Right renal pelvis (tissue), 4 donors: ENCODE measurements around the gene HLA-DMA. TPM values are rescaled to one million over a fixed set of nuclear protein-coding genes. Genes with fewer than 3 reads are reported as not detected.
"Not testable (repeated sequence)": the region's sequence is repeated elsewhere in the genome, so short reads cannot be mapped to it uniquely, and the experiment has no call there.

ENCODE experiments used
- DNase-seq, 4 donors: peaks; one replicate each; pipeline ENCODE4 v3.0.0-alpha.2; 2013; ENCODE audit warnings: low read depth in 4 of 4, low spot score in 3 of 4, missing footprints in 1 of 4
- polyA plus RNA-seq, 4 donors: library from polyadenylated mRNA; unstranded; fragments of 120-200 nt; gene quantifications; one replicate each; pipeline ENCODE4 v1.2.1, GENCODE V29; 2013; ENCODE audit not compliant: insufficient read length in 4 of 4

HLA-DMA gene
- polyA plus RNA-seq, 4 donors: 15.9 to 19.1 (median 17.2) TPM

GRCh38 chr6:32956176-32956575 is 3.3 kb upstream of the HLA-DMA start:
- no peak for DNase-seq

GRCh38 chr6:32954986-32955802 is 2.3 kb upstream of the HLA-DMA start:
- no peak for DNase-seq

DNA sequence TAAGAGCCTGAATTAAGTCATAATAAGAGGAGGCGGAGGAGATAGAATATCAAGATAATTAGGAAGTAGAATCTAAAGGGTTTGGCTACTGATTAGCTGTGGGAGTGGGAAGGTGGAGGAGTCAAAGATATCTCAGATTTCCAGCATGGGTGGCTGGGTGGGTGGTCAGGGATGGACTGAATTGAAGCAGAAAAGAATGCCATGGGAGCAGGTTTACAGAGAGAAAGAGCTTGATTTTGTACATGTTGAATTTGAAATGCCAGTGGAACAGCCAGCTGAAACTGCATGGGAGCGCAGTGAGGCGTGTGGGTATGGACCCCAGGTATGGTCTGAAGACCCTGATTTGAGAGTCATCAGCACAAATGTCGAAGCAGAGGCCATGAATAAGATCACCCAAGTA is 1.4 kb upstream of the HLA-DMA start:
- no peak for DNase-seq

DNA sequence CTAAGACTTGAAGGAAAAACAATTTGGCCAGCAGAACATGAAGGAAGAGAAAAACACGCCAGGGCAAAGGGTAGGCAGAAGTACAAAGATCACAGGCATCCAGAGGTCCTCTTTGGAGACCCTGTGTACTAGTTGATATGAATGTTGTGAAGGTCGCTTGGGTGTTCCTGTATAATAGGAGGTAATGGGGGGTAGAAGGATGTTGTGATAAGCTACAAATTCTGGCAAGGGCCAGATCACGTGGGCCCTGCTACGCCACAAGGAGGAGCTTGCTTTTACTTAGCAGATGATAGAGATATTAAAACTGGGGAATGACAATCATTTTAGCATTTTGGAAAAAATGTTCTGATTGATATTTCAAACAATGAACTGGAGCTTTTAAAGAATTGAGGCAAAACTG is 878 bp upstream of the HLA-DMA start:
- DNase-seq: no peak

DNA sequence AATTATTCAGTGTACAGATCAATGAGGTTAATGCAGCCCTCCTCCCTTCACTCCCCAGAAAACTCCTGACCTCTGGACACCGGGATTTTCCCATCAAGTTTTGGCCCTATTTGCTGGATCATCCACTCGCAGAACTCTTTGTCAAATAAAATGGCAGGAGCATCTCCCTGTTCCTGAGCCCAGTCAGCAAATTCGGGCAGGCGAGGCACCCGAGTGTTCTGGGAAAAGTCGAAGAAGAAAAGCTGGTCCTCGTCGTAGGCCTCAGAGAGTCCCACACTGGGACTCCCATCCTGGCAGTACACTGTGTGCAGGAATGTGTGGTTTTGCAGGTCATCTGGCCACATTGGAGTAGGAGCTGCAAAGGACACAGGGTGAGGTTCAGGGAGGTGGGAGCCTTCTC is 2.4 kb downstream of the HLA-DMA start:
- no peak for DNase-seq

GRCh38 chr6:32950010-32950409 is 2.9 kb downstream of the HLA-DMA start:
- DNase-seq: no peak

DNA sequence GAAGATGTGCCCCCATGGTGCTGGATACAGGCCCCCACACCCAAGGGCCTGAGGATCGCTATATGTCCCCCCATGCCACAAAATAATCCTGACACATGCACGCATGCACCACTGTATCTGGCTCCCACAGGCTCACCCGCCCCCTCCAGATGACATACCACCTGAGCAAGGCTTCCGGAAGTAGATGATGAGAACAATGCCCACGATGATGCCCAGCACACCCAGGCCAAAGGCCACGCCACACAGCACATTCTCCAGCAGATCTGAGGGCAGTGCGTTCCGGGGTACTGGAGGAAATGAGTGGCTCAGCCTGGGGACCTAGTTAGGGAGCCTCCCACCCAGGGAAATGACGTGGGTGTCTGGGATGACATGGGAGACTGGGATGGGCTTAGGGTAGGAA is 3.8 kb downstream of the HLA-DMA start:
- no peak for DNase-seq

DNA sequence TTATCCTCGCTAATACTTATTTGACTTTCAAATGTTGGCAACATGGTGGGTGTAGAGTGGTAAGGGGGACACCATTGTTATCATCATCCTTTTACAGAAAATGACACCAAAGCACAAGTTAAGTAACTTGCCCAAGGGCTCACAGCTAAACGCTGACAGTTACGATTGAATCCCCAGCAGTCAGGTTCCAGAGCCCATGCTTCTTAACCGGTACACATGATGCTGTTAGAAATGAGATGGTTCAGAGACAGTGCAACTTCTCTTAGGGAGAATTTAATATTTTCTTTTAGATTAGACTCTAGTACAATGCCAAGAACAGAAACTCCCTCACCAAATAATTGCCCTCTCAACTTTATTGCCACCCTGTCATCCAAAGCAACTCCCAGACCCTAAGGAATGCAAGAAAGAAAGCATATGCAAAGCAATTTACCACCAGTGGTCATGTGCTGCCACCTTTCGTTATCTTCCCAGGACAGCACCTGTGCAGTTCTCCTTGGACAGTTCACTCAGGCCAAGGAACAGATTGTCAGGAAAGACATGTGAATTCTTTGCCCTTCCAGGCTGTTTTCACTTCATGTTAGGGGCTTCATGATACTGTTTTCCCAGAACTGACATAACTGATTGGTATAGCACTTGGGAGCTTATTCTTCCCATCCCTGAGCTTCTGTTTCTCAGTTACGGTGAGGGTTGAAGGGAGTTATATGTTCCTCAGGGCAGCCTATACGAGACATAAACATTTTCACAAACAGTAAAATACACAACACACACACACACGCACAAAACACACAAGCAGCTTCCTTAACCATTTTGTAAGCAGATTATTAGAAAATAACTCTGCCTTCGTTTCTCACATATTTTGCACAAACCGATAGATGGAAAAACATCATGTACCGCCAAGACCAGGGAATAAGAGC is 5.1 kb downstream of the HLA-DMA start:
- DNase-seq: peak in 2 of 4 donors; percentile 57 to 65

DNA sequence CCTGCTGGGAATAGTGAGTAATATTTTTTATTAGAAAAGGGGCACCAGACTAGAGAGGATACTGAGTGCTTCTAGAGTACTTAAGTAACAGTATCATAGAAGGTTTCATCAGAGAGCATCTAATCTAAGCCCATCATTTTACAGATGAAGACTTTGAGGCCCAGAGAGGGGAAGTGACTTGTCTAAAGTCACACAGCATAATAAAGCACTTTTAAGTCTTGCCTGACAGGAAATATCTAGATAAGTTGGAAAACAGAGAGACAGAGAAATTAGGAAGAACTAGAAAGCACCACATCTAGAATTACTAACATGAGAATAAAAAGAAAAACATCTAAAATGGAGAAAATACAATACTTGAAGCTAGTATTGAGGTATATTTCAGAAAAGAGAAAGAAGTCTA is 6.0 kb downstream of the HLA-DMA start:
- no peak for DNase-seq

DNA sequence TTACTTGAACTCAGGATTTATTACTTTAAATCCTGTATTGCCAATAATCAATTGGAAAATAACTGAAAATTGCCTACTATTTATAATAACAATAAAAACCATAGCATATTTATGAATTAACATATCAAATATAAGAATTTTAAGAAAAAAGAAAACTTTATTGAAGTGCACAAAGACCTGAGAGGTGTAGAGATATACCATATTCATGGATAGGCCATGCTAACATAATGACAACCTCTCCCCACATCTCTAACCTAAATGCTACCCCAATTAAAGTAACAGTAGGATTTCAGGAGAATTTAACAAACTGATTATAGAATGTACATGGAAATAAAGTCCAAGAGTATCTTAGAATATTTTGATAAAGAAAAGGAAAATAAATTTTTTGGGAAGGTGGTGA is 6.9 kb downstream of the HLA-DMA start:
- no peak for DNase-seq

- DNase-seq: no peak
Measured at GRCh38 chr6:32945108-32945760, 7.7 kb downstream of the HLA-DMA start.

GRCh38 chr6:32943864-32944649 is 8.8 kb downstream of the HLA-DMA start:
- no peak for DNase-seq

DNA sequence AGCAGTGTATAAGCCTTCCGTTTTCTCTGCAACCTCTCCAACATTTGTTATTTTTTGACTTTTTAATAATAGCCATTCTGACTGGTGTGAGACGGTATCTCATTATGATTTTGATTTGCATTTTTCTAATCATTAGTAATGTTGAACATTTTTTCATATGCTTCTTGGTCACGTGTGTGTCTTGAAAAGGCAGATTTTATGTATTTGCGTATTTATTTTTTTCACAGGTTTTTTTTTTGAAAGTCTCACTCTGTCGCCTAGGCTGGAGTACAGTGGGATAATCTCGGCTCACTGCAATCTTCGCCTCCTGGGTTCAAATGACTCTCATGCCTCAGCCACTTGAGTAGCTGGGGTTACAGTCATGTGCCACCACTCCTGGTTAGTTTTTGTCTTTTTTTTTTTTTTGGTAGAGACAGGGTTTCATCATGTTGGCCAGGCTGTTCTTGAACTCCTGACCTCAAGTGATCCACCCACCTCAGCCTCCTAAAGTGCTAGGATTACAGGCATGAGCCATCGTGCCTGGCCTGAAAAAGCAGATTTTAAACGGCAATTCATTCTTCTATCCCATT is 10.3 kb downstream of the HLA-DMA start:
- DNase-seq: not testable (repeated sequence)

DNA sequence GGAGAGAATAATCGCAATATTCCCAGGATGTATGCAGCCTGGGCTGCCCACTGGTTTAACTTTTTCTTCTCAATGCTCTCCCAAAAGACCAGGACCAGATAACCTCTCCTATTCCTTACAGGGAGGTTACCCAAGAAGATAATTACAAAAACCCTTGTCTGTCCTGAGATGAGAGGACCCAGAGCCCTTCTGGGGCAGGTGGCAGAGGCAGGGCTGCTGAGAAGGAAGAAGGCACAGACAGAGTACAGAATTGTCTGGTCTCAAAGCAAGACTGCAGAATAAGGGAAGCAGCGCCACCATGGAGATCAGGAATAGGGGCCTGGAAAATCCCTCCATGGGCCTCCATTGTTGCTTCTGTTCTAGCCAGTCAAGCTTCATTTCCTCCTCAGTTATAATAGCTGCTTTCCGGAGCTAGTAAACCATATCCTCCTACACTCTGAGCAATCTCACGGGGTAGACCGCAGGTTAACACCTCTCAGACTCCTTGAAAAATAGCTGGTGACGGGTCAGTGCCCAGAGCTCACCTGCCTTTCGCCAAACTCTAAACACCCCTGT is 11.6 kb downstream of the HLA-DMA start:
- peak in 2 of 4 donors; percentile 71 to 72 for DNase-seq

DNA sequence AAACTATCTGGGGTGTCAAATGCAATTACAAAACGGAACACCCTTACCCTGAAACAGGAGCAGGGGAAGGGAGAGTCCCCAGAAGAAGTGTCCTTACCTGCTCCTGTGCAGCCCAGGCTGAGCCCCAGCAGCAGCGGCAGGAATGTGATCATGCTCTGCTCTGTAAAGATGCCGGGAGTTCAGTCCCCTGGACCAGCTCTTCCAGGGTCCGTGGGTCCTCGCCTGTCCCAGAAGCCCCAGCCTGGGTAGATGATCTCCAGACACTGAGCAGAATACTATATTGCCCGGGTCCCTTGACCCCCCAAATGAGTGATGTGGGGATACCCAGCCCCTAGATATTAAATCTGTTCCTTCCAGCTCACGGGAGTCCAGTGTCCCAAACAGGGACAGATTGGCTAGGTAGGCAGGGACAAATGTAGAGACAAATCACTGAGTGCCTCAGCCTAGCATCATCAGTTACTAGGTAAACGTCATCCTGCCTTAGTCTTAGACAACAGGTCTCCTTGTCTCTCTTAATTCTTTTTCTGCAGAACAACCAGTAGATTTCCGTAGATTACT is 12.2 kb downstream of the HLA-DMA start, which contains the start of gene HLA-DMB:
Gene HLA-DMB, minus strand, starts transcription at position 373 of the 558 bp plus-strand sequence. Its CDS starts 221 bp downstream, at position 152.
- peak; percentile 68 to 74 (median 71) for DNase-seq

DNA sequence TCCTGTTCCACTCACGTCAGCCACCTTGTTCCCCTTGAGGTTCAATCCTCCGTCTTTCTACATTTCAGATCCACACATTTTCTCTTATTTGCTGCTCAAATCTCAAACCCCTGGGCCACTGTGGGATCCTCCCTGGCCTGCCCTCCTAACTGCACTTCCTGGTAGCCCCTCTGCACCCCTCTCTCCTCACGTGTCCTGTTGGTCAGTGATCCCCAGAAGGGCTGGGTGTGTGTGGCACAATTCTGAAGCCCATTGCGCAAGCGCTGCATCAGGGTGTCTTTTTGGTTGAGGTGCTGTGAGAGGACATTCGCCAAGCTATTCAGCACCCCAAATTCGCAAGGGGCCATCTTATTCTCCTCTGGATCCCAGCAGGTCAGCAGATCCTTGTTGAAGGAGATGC is 14.4 kb downstream of the HLA-DMA start:
- no peak for DNase-seq

- no peak for DNase-seq
Measured at GRCh38 chr6:32937230-32937633, 15.7 kb downstream of the HLA-DMA start.

- peak in 1 of 4 donors; percentile 48 for DNase-seq
Measured at GRCh38 chr6:32936239-32937152, 16.4 kb downstream of the HLA-DMA start.
